GM12878 (cell line): Measurements from ENCODE around the gene HIP1. TPM values are rescaled to one million over a fixed set of nuclear protein-coding genes. Genes with fewer than 3 reads are reported as not detected.

Source experiments
- ATAC-seq: fragments of 200-7000 bp; cut with Tn5 transposase; 3 replicates; pipeline ENCODE4 v1.9.1; 2020; ENCODE audit warnings: mild to moderate bottlenecking, moderate library complexity
- BruUV-seq: library from RNA; stranded (reverse); fragments of 400-500 nt; replicated peaks from 2 replicates; lab custom pipeline; 2021; lab: Mats Ljungman, UMichigan
- CTCF ChIA-PET: fragments of 300-600 bp; sonication (Branson Sonifier 250); formaldehyde crosslinking; extraction: SDS; loops from one replicate; lab custom pipeline; 2021; ENCODE audit warnings: inconsistent platforms; lab: Yijun Ruan, JAX
- POLR2A ChIA-PET: fragments of 350-600 bp; formaldehyde crosslinking; extraction: SDS; loops from one replicate; lab custom pipeline; 2021; ENCODE audit warnings: inconsistent platforms; lab: Charles Lee
- RAD21 ChIA-PET: fragments of 300-600 bp; sonication (Branson Sonifier 250); formaldehyde crosslinking; loops from one replicate; lab custom pipeline; 2023; ENCODE audit warnings: antibody characterized with exemption; ENCODE audit not compliant: unreplicated experiment; lab: Charles Lee
- SMC1A ChIA-PET: fragments of 300-600 bp; sonication (Branson Sonifier 250); formaldehyde crosslinking; loops from one replicate; lab custom pipeline; 2023; ENCODE audit not compliant: unreplicated experiment, uncharacterized antibody; lab: Charles Lee
- DNase-seq: peaks from one replicate; pipeline ENCODE4 v3.0.0-alpha.2; 2011; ENCODE audit warnings: low read depth, low spot score
- FAIRE-seq: peaks from 3 replicates; lab custom pipeline; 2011; peaks lifted over from hg19 to GRCh38; lab: Jason Lieb, UNC
- H2AFZ ChIP-seq: 2 replicates; pipeline ENCODE4 v1.6.0; 2011; ENCODE audit warnings: low read depth, low read length, control low read depth; ENCODE audit not compliant: control insufficient read depth
- H3K27ac ChIP-seq: 2 replicates; pipeline ENCODE4 v1.5.1; 2011; ENCODE audit warnings: control low read depth; ENCODE audit not compliant: control insufficient read depth, insufficient read depth
- H3K27me3 ChIP-seq, 2 experiments: replicated peaks in 1 of 2; 2 replicates each; pipeline versions ENCODE4 v1.6.0 to v1.6.1; 2011; ENCODE audit warnings: low read length in 1 of 2; ENCODE audit not compliant: control insufficient read depth in 2 of 2, insufficient read depth in 2 of 2
- H3K36me3 ChIP-seq, 2 experiments: 2 replicates each; pipeline ENCODE4 v1.5.1; 2011; ENCODE audit warnings: low read length in 1 of 2; ENCODE audit not compliant: control insufficient read depth in 2 of 2, insufficient read depth in 2 of 2
- H3K4me1 ChIP-seq: 2 replicates; pipeline ENCODE4 v1.6.1; 2011; ENCODE audit warnings: mild to moderate bottlenecking, low read length, moderate library complexity, mixed read lengths; ENCODE audit not compliant: control insufficient read depth, insufficient read depth
- H3K4me2 ChIP-seq: 2 replicates; pipeline ENCODE4 v1.6.0; 2011; ENCODE audit warnings: control low read depth; ENCODE audit not compliant: control insufficient read depth, insufficient read depth
- H3K4me3 ChIP-seq: fragments of 200-600 bp; sonication (generic); 2 replicates; pipeline ENCODE4 v1.5.1; 2016
- H3K79me2 ChIP-seq: 2 replicates; pipeline ENCODE4 v1.6.0; 2011; ENCODE audit warnings: low read length; ENCODE audit not compliant: control insufficient read depth, insufficient read depth
- H3K9ac ChIP-seq: 2 replicates; pipeline ENCODE4 v1.8.0; 2011; ENCODE audit warnings: low read length, control low read depth, mixed read lengths; ENCODE audit not compliant: control insufficient read depth, insufficient read depth
- H3K9me3 ChIP-seq: replicated peaks from 3 replicates; pipeline ENCODE4 v1.5.1; 2011; ENCODE audit warnings: mild to moderate bottlenecking, low read length; ENCODE audit not compliant: control insufficient read depth, insufficient read depth
- H4K20me1 ChIP-seq: 2 replicates; pipeline ENCODE4 v1.6.0; 2011; ENCODE audit not compliant: control insufficient read depth, insufficient read depth
- ATF2 ChIP-seq: IDR thresholded peaks from 2 replicates; pipeline ENCODE4 v1.6.1; 2012; ENCODE audit warnings: low read length, inconsistent platforms
- CREB1 ChIP-seq: IDR thresholded peaks from 2 replicates; pipeline ENCODE4 v1.6.1; 2012; ENCODE audit warnings: low read depth, mild to moderate bottlenecking, inconsistent platforms
- DPF2 ChIP-seq: fragments of 450-650 bp; IDR thresholded peaks from 2 replicates; pipeline ENCODE4 v1.6.1; 2017; ENCODE audit warnings: mild to moderate bottlenecking
- HCFC1 ChIP-seq: fragments of 150-350 bp; IDR thresholded peaks from 2 replicates; pipeline ENCODE4 v1.6.1; 2014; ENCODE audit warnings: low read length
- IRF4 ChIP-seq: IDR thresholded peaks from 2 replicates; pipeline ENCODE4 v1.6.1; 2011; ENCODE audit warnings: low read depth, low read length
- KLF5 ChIP-seq: fragments of 450-650 bp; IDR thresholded peaks from 2 replicates; pipeline ENCODE4 v1.6.1; 2014; ENCODE audit warnings: mild to moderate bottlenecking; ENCODE audit not compliant: partially characterized antibody
- MAX ChIP-seq: IDR thresholded peaks from 2 replicates; pipeline ENCODE4 v1.6.1; 2012; ENCODE audit warnings: low read depth, low read length, improper control_type of control experiment
- MLLT1 ChIP-seq: fragments of 450-650 bp; IDR thresholded peaks from 2 replicates; pipeline ENCODE4 v1.6.1; 2016; ENCODE audit warnings: mild to moderate bottlenecking
- MYC ChIP-seq: IDR thresholded peaks from 2 replicates; pipeline ENCODE4 v1.6.1; 2011; ENCODE audit warnings: mild to moderate bottlenecking, low read length, moderate library complexity, inconsistent platforms; ENCODE audit not compliant: insufficient read depth, insufficient replicate concordance, insufficient read length, severe bottlenecking
- NFXL1 ChIP-seq: fragments of 450-650 bp; IDR thresholded peaks from 2 replicates; pipeline ENCODE4 v1.6.1; 2017; ENCODE audit warnings: antibody characterized with exemption, mild to moderate bottlenecking, borderline replicate concordance
- NFYA ChIP-seq: IDR thresholded peaks from 2 replicates; pipeline ENCODE4 v1.6.1; 2011; ENCODE audit warnings: low read depth, mild to moderate bottlenecking, low read length, improper control_type of control experiment, borderline replicate concordance
- NFYB ChIP-seq: IDR thresholded peaks from 2 replicates; pipeline ENCODE4 v1.6.1; 2011; ENCODE audit warnings: low read depth, mild to moderate bottlenecking, low read length, improper control_type of control experiment, moderate library complexity; ENCODE audit not compliant: insufficient read depth
- PAX8 ChIP-seq: fragments of 450-650 bp; IDR thresholded peaks from 2 replicates; pipeline ENCODE4 v1.6.1; 2017; ENCODE audit warnings: mild to moderate bottlenecking, moderate library complexity
- RFX5 ChIP-seq: IDR thresholded peaks from 2 replicates; pipeline ENCODE4 v1.6.1; 2011; ENCODE audit warnings: low read depth, low read length, improper control_type of control experiment
- SUPT20H ChIP-seq: IDR thresholded peaks from 2 replicates; pipeline ENCODE4 v1.6.1; 2011; ENCODE audit warnings: low read depth, mild to moderate bottlenecking, low read length, moderate library complexity, borderline replicate concordance; ENCODE audit not compliant: control insufficient read depth
- USF1 ChIP-seq: IDR thresholded peaks from 2 replicates; pipeline ENCODE4 v1.6.1; 2011; ENCODE audit warnings: borderline replicate concordance, low read depth, mild to moderate bottlenecking, moderate library complexity, mixed read lengths, low read length; ENCODE audit not compliant: insufficient read depth; ENCODE audit errors: extremely low read length
- WRNIP1 ChIP-seq: IDR thresholded peaks from 2 replicates; pipeline ENCODE4 v1.6.1; 2011; ENCODE audit warnings: low read depth, low read length, improper control_type of control experiment, borderline replicate concordance
- ZNF274 ChIP-seq: IDR thresholded peaks from one replicate; pipeline ENCODE4 v1.8.0; 2011; ENCODE audit not compliant: insufficient read length, insufficient read depth
- WGBS: methylation state at CpG from one replicate; pipeline ENCODE4 v1.1.6; 2016; ENCODE audit warnings: low lambda C conversion rate; ENCODE audit not compliant: insufficient replicate concordance, insufficient coverage; ENCODE audit errors: missing lambda C conversion rate; 5-methylcytosine and 5-hydroxymethylcytosine counted together
- in situ Hi-C: fragments of 300-500 bp; cut with MboI; formaldehyde crosslinking; loops from 9 replicates; pipeline ENCODE4 v1.14.3; 2018; ENCODE audit warnings: mixed read lengths
- intact Hi-C: fragments of 100-400 bp; cut with micrococcal nuclease; formaldehyde crosslinking; loops from one replicate; pipeline ENCODE4 v1.14.2; 2022; ENCODE audit not compliant: unreplicated experiment
- polyA plus RNA-seq, 11 experiments: library from polyadenylated mRNA; depleted of rRNA in 4 of 11; unstranded in 6 of 11; stranded (reverse) in 5 of 11; fragments of >200 nt; fragmentation: Nextera tagmentation in 4 of 11; fragmentation: Illumina TruSeq in 1 of 11; extraction: Ambion mirVana in 4 of 11; extraction: Trizol in 1 of 11; gene quantifications; 1 replicate in 1 of 11; 2 replicates in 10 of 11; pipeline versions ENCODE4 v1.2.1 to v1.2.3, GENCODE V29; 2011 to 2016; ENCODE audit warnings: inconsistent platforms in 2 of 11, missing spikeins in 2 of 11, low read depth in 1 of 11
- total RNA-seq, 4 experiments: library from RNA; depleted of rRNA in 3 of 4; stranded (reverse); fragments of >200 nt in 3 of 4; fragmentation: Illumina TruSeq in 1 of 4; extraction: Trizol in 1 of 4; gene quantifications; 2 replicates each; pipeline versions ENCODE4 v1.2.1 to v1.2.3, GENCODE V29; 2013 to 2021

Gene HIP1
- total and polyA plus RNA-seq, 10 of the 15 experiments (the other 5 are each of a cell fraction or from before 2014, with no cell fraction given): 1.2 to 9.7 (median 3.2) TPM

- Histone ChIP-seq H2AFZ (no peak overlapping the region), H3K4me2 (no peak overlapping the region), H3K4me3 (no peak overlapping the region), H4K20me1 (no peaks in the 10 kb centered on the region), H3K36me3 (no peaks in the 10 kb centered on the region), H3K79me2 (no peaks in the 10 kb centered on the region), H3K4me1 (peaks cover 4% of the 10 kb centered on the region), H3K27ac (no peak overlapping the region), H3K27me3 (no peaks in the 10 kb centered on the region), H3K9me3 (no peaks in the 10 kb centered on the region), H3K9ac (no peak overlapping the region)
- ATAC-seq (no peak), DNase-seq (no peak), FAIRE-seq (no peak)
- in situ Hi-C loops: no loop called here
- SMC1A ChIA-PET: no interaction called here
- WGBS: 58% methylated on average over 9 of the region's 9 CpGs
- CTCF ChIA-PET: no interaction called here
- RAD21 ChIA-PET: no interaction called here
- TSS peak; percentile 53 for BruUV-seq
- POLR2A ChIA-PET: interaction anchor here (0.5 to 1.3 kb wide), 2 partner anchors 11 to 509 kb away, joined by 3 to 5 read pairs; no protein-coding TSS in a partner anchor
- intact Hi-C loops: no loop called here
- TF ChIP-seq NFXL1 (peak; percentile 42; the same call in 1 of the 2 replicates), USF1 (no peak), MAX (no peak), ZNF274 (no peak), PAX8 (no peak), IRF4 (no peak), MYC (no peak), KLF5 (no peak), ATF2 (no peak), NFYA (no peak), NFYB (0 out of 2 replicates have a peak, but pooled peaks have one; percentile 19), MLLT1 (no peak), HCFC1 (no peak), WRNIP1 (no peak), RFX5 (no peak), SUPT20H (no peak), DPF2 (no peak), CREB1 (no peak)
Measured at GRCh38 chr7:75734586-75735458, 3.9 kb downstream of the HIP1 start.
